Osteocyte (in vitro differentiated cells): ENCODE measurements around the gene TP53I11. TPM values are rescaled to one million over a fixed set of nuclear protein-coding genes. Genes with fewer than 3 reads are reported as not detected.

Experiments used
- DNase-seq: peaks from one replicate; pipeline ENCODE4 v3.0.0; 2021; ENCODE audit warnings: mixed read lengths; ENCODE audit not compliant: unreplicated experiment; ENCODE audit errors: extremely low spot score
- H3K27ac Mint-ChIP-seq: one replicate; pipeline ENCODE4 v1.8.0; 2021; ENCODE audit warnings: mild to moderate bottlenecking, mixed read lengths; ENCODE audit not compliant: unreplicated experiment
- H3K27me3 Mint-ChIP-seq: one replicate; pipeline ENCODE4 v1.8.0; 2021; ENCODE audit warnings: mixed read lengths; ENCODE audit not compliant: unreplicated experiment
- H3K36me3 Mint-ChIP-seq: one replicate; pipeline ENCODE4 v1.8.0; 2021; ENCODE audit warnings: mixed read lengths; ENCODE audit not compliant: unreplicated experiment
- H3K4me1 Mint-ChIP-seq: one replicate; pipeline ENCODE4 v1.8.0; 2021; ENCODE audit warnings: mixed read lengths; ENCODE audit not compliant: unreplicated experiment
- H3K4me3 Mint-ChIP-seq: one replicate; pipeline ENCODE4 v1.8.0; 2021; ENCODE audit warnings: mild to moderate bottlenecking, moderate library complexity, mixed read lengths; ENCODE audit not compliant: unreplicated experiment
- H3K9me3 Mint-ChIP-seq: one replicate; pipeline ENCODE4 v1.8.0; 2021; ENCODE audit warnings: mixed read lengths; ENCODE audit not compliant: unreplicated experiment
- total RNA-seq: library from RNA; stranded (reverse); gene quantifications from 2 replicates; pipeline ENCODE4 v1.2.1, GENCODE V29; 2021
- TF ChIP-seq, protein P1 (sequence below): fragments of 200-600 bp; sonication (generic); IDR thresholded peaks from 2 replicates; pipeline ENCODE4 v1.5.0; 2021; ENCODE audit warnings: antibody characterized with exemption, mild to moderate bottlenecking, moderate library complexity

Gene TP53I11
- total RNA-seq, 1 donor from 2014 or later: 159 TPM

DNA sequence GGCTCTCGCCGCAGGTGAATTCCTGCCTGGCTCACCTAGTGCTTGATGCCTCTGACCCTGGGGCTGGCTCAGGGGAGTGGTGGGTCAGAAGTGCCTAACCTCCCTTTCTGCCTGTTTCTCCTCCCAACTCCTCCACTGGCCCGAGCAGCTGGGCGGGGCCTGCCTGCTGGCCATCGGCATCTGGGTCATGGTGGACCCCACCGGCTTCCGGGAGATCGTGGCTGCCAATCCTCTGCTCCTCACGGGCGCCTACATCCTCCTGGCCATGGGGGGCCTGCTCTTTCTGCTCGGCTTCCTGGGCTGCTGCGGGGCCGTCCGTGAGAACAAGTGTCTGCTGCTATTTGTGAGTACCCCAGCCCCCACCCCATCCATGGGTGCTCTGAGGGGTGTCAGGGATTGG, 41.1 kb downstream of the TP53I11 start:
- no peaks in the 10 kb centered on the region for H3K27me3 Mint-ChIP-seq
- H3K9me3 Mint-ChIP-seq: no peaks in the 10 kb centered on the region
- no peak overlapping the region for H3K4me3 Mint-ChIP-seq
- H3K4me1 Mint-ChIP-seq: peaks cover 3% of the 10 kb centered on the region
- H3K36me3 Mint-ChIP-seq: no peaks in the 10 kb centered on the region
- no peak overlapping the region for H3K27ac Mint-ChIP-seq
- no peak for DNase-seq
- TF ChIP-seq, protein P1, sequence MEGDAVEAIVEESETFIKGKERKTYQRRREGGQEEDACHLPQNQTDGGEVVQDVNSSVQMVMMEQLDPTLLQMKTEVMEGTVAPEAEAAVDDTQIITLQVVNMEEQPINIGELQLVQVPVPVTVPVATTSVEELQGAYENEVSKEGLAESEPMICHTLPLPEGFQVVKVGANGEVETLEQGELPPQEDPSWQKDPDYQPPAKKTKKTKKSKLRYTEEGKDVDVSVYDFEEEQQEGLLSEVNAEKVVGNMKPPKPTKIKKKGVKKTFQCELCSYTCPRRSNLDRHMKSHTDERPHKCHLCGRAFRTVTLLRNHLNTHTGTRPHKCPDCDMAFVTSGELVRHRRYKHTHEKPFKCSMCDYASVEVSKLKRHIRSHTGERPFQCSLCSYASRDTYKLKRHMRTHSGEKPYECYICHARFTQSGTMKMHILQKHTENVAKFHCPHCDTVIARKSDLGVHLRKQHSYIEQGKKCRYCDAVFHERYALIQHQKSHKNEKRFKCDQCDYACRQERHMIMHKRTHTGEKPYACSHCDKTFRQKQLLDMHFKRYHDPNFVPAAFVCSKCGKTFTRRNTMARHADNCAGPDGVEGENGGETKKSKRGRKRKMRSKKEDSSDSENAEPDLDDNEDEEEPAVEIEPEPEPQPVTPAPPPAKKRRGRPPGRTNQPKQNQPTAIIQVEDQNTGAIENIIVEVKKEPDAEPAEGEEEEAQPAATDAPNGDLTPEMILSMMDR: no peak

DNA sequence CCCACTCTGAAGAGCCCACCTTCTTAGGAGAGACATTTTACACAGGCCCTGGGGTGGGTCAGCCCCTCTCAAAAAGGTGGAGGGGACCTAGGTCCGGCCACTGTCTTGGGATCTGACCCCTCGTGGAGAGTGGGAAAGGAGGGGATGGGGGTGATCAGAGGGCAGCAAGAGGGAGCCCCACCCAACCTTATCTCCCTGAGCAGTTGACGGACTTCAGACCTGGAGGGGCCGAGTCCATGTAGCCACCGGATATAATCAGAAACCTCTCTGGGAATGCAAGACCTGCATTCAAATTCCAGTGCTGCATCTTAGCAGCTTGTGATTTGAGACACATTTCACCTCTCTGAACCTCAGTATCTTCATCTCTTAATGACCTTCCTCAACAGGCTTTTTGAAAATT, 44.0 kb downstream of the TP53I11 start:
- no peaks in the 10 kb centered on the region for H3K9me3 Mint-ChIP-seq
- no peaks in the 10 kb centered on the region for H3K27me3 Mint-ChIP-seq
- H3K4me3 Mint-ChIP-seq: no peak overlapping the region
- no peaks in the 10 kb centered on the region for H3K36me3 Mint-ChIP-seq
- TF ChIP-seq, protein P1: no peak
- H3K27ac Mint-ChIP-seq: no peak overlapping the region
- peaks cover 3% of the 10 kb centered on the region for H3K4me1 Mint-ChIP-seq
- DNase-seq: no peak

DNA sequence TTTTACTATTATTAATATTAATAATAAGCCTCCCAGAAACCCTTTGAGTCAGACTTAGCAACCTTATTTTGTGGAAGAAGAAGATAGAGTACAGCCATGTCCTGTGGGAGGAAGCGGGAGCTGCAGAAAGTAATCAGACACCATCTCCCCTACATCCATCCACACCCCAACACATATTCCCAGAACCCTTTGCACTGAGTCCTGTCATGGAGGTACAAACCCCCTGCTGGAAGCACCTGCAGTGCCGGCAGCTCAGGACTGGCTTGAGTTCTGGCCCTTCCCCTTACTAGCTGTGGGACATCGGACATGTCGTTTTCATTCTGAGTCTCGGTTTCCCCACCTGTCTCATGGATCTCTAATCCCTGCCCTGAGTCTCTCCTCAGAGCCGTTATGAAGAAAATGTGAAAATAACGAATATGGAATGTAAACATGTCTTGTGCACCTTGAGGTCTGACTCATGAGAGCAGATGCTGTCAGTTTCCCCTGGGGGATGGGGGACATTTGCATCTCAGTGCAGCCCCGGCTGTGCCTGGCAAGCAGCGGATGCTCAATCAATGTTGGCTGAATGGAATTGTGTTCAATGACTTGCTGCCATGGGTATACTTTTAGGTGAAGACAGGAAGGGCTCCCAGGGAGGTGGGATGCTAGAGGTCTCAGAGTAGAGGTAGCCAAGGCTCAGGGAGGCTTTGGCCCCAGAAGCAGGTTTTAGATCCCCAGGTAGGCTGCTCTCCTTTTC, 45.4 kb downstream of the TP53I11 start:
- DNase-seq: no peak
- Mint-ChIP-seq H3K4me3 (no peak overlapping the region), H3K4me1 (no peaks in the 10 kb centered on the region), H3K27ac (no peak overlapping the region), H3K27me3 (no peaks in the 10 kb centered on the region), H3K36me3 (no peaks in the 10 kb centered on the region), H3K9me3 (no peaks in the 10 kb centered on the region)
- TF ChIP-seq, protein P1: no peak

DNA sequence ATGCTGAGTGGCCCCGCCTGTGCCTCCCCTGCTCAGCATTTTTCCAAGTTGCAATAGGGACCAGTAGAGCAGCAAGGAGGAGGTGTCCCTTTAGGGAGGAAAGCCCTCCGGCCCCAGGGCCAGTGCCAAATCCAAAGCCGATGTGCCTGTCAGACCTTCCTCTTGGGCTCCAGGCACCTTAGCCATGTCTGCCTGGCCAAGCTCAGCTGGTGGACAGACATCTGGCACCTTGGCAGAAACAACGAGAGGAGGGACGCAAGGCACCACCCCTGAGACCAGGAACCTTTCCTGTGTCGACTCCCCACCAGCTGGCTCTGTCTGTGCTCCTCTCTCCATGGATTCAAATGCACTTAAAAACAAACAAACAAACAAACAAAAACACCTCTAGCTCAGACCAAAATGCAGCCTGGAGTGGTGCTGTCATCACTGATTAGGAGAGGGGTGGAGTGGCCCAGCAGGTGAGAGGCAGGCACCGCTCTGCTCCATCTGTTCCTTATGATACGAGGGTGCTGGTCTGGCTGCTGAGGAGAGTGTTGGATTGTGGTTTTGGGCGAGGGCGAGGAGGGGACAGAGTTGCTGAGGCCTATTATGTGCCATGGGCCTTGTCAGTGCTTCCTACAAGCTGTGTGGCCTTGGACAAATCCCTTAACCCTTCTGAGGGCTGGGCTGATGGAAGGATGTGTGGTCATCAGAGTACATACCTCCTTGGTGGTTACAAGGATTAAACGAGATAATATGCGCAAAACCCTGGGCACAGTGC, 46.2 kb downstream of the TP53I11 start:
- H3K4me3 Mint-ChIP-seq: no peak overlapping the region
- no peaks in the 10 kb centered on the region for H3K36me3 Mint-ChIP-seq
- H3K9me3 Mint-ChIP-seq: no peaks in the 10 kb centered on the region
- no peaks in the 10 kb centered on the region for H3K4me1 Mint-ChIP-seq
- no peaks in the 10 kb centered on the region for H3K27me3 Mint-ChIP-seq
- H3K27ac Mint-ChIP-seq: no peak overlapping the region
- TF ChIP-seq, protein P1: no peak
- DNase-seq: no peak

DNA sequence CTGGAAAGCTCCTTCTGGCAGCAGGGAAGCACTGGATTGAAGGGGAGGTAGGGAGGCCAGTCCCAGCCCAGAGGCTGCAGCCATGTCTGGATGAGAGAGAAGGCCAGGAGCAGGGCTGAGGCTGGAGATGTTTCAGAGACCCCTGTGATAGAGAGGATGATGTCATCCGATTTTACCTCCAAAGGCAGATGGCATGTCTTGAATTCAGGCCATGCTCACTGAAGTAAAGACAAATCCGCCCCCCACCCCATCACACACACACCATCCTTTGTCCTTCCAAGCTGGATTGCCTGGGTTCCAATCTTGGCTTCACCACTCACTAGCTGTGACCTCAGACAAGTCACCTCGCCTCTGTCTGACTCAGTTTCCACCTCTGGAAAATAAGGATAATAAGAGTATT, 47.2 kb downstream of the TP53I11 start:
- no peak for DNase-seq

More for the DNA sequence above, 47.2 kb downstream of the TP53I11 start:
- H3K4me1 Mint-ChIP-seq: no peaks in the 10 kb centered on the region
- H3K27me3 Mint-ChIP-seq: no peaks in the 10 kb centered on the region
- TF ChIP-seq, protein P1: no peak
- no peaks in the 10 kb centered on the region for H3K9me3 Mint-ChIP-seq
- no peak overlapping the region for H3K27ac Mint-ChIP-seq
- H3K36me3 Mint-ChIP-seq: no peaks in the 10 kb centered on the region
- no peak overlapping the region for H3K4me3 Mint-ChIP-seq
